ENCODE data around the gene DLEC1.
"Not testable (repeated sequence)": the region's sequence is repeated elsewhere in the genome, so short reads cannot be mapped to it uniquely, and the experiment has no call there.

Gene DLEC1

GRCh38 chr3:38036906-38037305 is 2.1 kb upstream of the DLEC1 start:
- no peak for DNase-seq (ENCODE audit: low read depth in 2 of 2, low spot score in 1 of 2)

- no peak for DNase-seq (ENCODE audit: low read depth in 2 of 2, low spot score in 1 of 2)
Observed at GRCh38 chr3:38038447-38038911, 529 bp upstream of the DLEC1 start.

- peak in 1 of 2 donors; percentile 9 for DNase-seq (ENCODE audit: low read depth in 2 of 2, low spot score in 1 of 2)
Observed at GRCh38 chr3:38039899-38040261, 872 bp downstream of the DLEC1 start.

- no peak for DNase-seq (ENCODE audit: low read depth in 2 of 2, low spot score in 1 of 2)
Observed at GRCh38 chr3:38040401-38040800, 1.4 kb downstream of the DLEC1 start.

DNA sequence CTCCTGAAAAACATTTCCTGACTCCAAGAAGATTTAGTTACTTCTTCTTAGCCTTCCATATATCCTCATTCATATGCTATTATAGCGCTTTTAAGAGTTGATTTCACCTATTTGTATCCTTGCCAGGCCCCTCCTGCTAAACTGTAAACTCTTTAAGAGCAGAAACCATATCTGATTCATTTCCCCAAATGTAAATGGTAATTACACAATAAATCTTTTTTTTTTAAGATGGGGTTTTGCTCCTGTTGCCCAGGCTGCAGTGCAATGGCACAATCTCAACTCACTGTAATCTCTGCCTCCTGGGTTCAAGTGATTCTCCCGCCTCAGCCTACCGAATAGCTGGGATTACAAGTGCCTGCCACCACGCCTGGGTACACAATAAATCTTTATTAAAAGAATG is 4.5 kb downstream of the DLEC1 start:
- DNase-seq (ENCODE audit: low read depth in 2 of 2, low spot score in 1 of 2) = no peak

DNA sequence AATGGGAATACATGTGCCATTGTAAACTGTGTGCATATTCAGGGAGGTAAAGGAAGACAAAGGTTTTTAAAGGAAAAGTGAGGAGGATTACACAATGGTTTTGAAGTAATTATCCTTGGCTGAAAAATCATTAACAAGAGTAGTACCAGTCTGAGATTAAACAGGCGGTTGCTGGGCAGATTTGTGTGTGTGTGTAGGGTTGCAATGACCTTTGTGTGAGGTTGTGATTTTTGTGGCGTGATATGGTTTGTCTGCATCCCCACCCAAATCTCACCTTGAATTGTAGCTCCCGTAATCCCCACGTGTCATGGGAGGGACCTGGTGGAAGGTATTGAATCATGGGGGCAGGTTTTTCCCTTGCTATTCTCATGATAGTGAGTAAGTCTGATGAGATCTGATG is 7.0 kb downstream of the DLEC1 start:
- DNase-seq (ENCODE audit: low read depth in 2 of 2, low spot score in 1 of 2) = no peak

DNA sequence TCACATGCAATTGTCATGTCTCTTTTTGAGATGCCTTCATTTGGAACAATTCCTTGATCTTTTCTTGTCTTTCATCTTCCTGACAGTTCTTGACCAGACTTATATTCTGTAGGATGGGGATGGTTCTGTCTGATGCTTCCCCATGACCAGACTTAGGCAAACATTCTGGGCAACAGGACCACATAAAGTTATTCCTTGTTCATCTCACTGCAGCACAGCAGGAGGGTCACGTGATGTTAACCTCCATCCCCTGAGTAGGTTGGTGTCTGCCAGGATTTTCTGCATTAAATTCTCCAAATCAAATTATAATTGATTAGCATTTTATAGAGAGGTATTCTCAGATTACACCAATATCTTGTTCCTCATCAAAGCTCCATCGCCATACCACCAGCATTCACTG is 7.8 kb downstream of the DLEC1 start:
- no peak for DNase-seq (ENCODE audit: low read depth in 2 of 2, low spot score in 1 of 2)

GRCh38 chr3:38047896-38048295 is 8.9 kb downstream of the DLEC1 start:
- no peak for DNase-seq (ENCODE audit: low read depth in 2 of 2, low spot score in 1 of 2)

DNA sequence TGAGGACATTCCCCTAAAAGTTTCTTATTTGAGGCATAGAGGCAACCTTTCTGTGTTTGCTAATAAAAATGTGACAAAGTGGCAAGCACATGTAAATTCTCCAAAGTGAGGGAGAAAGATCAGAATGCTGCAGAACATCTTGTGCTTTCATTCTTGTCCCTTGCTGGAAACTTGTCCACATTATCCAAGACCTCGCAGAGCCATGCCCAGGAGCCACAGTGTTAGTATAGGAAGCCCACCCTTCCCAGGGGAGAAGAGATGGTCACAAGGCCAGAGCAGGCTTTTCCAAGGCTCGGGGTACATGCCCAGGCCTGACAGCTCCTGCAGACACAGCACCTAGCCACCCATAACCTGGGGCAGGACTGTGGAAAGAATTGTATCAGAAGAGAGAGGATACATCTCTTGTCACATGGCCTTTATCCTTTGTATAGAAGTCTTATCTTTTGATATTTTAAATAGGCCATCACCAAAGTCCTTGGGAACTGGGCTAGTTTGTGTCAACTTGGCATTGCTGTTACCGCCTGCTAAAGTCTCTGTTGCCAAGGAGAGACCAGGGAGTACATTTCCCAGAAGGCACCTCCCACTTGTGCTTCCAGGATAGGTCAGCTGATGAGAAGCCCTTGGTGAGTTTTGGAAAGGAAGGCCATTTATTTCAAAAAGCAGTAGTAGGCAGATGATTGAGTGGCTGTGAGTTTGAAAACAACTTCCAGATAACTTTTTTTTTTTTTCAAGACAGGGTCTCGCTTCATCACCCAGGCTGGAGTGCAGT is 10.5 kb downstream of the DLEC1 start:
- no peak for DNase-seq (ENCODE audit: low read depth in 2 of 2, low spot score in 1 of 2)

DNA sequence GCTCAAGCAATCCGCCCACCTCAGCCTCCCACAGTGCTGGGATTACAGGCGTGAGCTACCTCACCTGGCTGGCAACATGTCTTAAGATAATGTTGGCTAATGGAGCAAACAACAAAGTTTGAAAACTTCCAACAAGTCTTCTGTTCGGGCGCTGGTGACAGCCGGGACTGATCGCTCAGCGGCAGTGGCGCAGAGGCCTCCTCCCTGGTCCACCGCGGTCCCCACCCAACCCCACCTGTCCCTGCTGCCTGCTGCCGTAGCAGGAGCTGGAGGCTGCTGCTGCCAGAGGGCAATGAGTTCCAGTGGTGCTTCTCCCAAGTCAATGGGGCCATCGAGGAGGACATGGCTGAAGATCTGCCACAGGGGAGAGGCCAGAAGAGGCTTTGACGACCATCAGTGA is 12.1 kb downstream of the DLEC1 start:
- no peak for DNase-seq (ENCODE audit: low read depth in 2 of 2, low spot score in 1 of 2)

GRCh38 chr3:38053286-38053685 is 14.3 kb downstream of the DLEC1 start:
- not testable (repeated sequence) for DNase-seq (ENCODE audit: low read depth in 2 of 2, low spot score in 1 of 2)

- DNase-seq (ENCODE audit: low read depth in 2 of 2, low spot score in 1 of 2) = not testable (repeated sequence)
Observed at GRCh38 chr3:38053813-38054498, 14.9 kb downstream of the DLEC1 start.

DNA sequence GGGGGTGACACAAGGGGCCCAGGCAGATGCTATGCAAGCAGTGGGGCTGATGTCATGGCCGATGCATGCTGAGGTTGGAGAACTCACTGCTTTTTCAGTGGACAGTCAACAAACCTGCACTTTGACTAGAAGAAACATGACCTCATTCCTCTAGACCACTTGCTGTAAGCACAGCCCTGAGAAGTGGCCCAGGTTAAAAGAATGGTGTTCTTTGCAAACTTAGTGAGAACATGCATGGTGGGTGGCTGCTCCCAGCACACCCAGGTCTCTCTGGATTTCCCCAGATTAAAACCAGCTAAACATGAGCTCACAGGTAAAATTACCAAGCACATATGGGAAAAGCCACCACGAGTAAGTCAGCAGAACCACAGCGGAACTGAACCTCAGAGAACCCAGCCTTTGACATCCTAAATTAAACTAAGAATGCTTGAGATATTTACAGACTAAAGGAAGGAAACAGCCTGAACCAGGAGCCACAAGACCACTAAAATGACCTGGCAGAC is 15.5 kb downstream of the DLEC1 start:
- DNase-seq (ENCODE audit: low read depth in 2 of 2, low spot score in 1 of 2) = no peak

DNA sequence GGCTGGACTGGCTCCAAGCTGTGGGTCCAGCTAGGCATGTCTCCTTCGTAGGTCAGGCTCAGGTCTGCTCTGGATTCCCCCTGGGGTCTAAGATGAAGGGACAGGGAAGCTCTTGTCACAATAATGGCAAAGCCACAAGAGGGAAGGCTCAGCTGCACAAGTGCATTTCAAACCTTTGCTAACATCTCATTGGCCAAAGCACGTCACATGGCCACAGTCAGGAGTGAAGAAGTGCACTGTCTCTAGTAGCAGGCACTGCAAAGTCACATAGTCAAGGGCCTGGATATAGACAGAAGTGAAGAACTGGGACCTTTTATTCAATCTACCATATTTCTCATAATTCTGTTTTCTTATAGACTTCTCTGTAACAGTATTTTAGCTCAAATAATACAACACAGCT is 20.1 kb downstream of the DLEC1 start:
- no peak for DNase-seq (ENCODE audit: low read depth in 2 of 2, low spot score in 1 of 2)

DNA sequence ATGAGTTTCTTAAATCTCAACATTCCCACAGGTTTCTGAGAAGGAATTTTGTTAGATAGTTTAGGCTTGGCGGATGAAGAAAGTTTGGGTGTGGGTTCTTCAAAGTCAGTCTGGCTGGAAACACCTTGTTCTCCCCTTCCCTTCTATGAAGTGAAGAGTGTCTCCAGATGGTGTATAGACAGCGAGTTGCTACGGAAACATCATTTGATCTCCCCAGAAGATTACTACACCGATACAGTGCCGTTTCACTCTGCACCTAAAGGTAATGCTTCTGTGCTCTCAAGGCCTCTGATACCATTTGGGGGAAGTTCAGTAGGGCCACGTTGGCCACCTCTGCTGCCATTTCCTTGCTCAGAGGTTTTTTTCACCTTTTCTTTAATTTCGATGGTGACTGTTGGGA is 20.6 kb downstream of the DLEC1 start:
- no peak for DNase-seq (ENCODE audit: low read depth in 2 of 2, low spot score in 1 of 2)

DNA sequence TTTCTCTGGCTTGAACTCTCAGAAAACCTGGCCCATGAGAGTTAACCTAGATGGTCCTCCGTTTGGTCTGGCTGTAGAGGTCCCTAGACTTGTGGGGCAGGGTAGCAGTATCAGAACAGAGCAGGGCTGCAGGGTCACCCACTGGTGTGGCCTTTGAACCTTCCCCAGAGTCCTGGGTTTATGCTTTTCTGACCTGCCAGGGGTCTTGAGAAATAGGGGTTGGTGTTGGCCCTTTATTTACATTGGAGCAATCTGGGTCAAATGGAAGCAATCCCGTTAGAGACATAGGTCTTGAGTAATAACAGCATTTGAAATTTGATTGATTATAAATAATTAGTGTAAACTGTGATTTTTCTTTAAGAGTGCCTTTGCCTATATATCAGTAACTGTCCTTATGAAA is 23.8 kb downstream of the DLEC1 start:
- DNase-seq (ENCODE audit: low read depth in 2 of 2, low spot score in 1 of 2) = no peak

- DNase-seq (ENCODE audit: low read depth in 2 of 2, low spot score in 1 of 2) = not testable (repeated sequence)
Observed at GRCh38 chr3:38064453-38064852, 25.4 kb downstream of the DLEC1 start.

DNA sequence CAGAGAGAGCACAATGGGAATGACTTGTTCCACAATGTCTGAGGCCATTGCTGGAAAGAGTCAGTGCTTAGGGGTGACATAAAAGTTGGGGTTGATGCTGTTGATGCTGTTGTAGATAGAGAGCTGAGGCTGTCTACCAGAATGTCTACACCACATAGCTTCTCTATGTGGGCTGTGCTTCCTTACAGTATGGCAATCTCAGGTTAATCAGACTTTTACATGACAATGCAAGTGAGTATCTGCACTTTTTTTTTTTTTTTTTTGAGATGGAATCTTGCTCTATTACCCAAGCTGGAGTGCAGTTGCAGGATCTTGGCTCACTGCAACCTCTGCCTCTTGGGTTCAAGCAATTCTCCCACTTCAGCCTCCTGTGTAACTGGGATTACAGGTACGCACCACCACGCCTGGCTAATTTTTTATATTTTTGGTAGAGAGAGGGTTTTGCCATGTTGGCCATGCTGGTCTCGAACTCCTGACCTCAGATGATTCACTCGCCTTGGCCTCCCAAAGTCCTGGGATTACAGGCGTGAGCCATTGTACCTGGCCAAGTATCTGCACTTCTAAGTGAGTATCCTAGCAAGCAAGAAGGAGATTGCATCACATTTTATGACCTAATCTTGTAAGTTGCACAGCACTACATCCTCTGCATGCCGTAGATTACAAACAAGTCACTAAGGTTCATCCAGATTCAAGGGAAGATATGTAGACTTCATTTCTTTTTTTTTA is 28.7 kb downstream of the DLEC1 start:
- DNase-seq (ENCODE audit: low read depth in 2 of 2, low spot score in 1 of 2) = no peak

DNA sequence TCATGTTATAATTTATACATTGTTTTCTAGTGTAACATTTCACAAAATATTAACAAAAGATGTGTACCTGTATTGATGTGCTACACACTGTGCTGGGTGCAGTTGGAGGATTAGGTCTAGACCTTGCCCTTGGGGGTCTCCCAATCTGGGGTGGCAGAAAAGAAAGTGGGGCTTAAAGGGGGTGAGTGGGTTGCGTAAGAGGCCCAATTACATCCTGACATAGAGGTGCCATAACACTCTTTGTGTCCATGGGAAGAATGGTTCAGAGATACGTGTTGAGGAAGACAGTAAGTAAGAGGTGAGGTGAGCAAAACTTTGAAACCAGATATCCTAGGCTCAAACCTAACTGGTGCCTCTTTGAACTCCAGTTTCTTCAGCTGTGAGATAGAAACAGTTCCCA is 31.0 kb downstream of the DLEC1 start:
- DNase-seq (ENCODE audit: low read depth in 2 of 2, low spot score in 1 of 2) = no peak

GRCh38 chr3:38077073-38077472 is 38.1 kb downstream of the DLEC1 start:
- DNase-seq (ENCODE audit: low read depth in 2 of 2, low spot score in 1 of 2) = not testable (repeated sequence)

DNA sequence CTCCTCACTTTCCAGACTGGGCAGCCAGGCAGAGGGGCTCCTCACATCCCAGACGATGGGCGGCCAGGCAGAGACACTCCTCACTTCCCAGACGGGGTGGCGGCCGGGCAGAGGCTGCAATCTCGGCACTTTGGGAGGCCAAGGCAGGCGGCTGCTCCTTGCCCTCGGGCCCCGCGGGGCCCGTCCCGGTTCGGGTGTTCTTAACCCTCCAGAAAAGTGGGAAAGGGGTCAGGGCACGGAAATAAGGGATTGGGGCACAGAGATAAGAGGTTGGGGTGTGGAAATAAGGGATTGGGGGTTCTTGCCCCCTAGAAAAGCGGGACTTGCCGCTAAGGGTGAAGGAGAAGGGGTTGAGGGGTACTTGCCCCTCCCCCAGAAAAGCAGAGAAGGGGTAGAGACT is 43.3 kb downstream of the DLEC1 start:
- DNase-seq (ENCODE audit: low read depth in 2 of 2, low spot score in 1 of 2) = not testable (repeated sequence)

- not testable (repeated sequence) for DNase-seq (ENCODE audit: low read depth in 2 of 2, low spot score in 1 of 2)
Observed at GRCh38 chr3:38083254-38083653, 44.2 kb downstream of the DLEC1 start.

Data from stimulated activated CD8-positive, alpha-beta memory T cell treated with anti-CD3 and anti-CD28 coated beads, Interleukin-4, amount 100 ng/mL, for 4 hours (primary cell).